T-helper 22 cell (primary cell): ENCODE measurements around the gene F11.
"Not testable (repeated sequence)": the region's sequence is repeated elsewhere in the genome, so short reads cannot be mapped to it uniquely, and the experiment has no call there.

Source experiments
- DNase-seq: peaks from one replicate; pipeline ENCODE4 v3.0.0-alpha.2; 2020; ENCODE audit warnings: low read depth

F11 gene

DNA sequence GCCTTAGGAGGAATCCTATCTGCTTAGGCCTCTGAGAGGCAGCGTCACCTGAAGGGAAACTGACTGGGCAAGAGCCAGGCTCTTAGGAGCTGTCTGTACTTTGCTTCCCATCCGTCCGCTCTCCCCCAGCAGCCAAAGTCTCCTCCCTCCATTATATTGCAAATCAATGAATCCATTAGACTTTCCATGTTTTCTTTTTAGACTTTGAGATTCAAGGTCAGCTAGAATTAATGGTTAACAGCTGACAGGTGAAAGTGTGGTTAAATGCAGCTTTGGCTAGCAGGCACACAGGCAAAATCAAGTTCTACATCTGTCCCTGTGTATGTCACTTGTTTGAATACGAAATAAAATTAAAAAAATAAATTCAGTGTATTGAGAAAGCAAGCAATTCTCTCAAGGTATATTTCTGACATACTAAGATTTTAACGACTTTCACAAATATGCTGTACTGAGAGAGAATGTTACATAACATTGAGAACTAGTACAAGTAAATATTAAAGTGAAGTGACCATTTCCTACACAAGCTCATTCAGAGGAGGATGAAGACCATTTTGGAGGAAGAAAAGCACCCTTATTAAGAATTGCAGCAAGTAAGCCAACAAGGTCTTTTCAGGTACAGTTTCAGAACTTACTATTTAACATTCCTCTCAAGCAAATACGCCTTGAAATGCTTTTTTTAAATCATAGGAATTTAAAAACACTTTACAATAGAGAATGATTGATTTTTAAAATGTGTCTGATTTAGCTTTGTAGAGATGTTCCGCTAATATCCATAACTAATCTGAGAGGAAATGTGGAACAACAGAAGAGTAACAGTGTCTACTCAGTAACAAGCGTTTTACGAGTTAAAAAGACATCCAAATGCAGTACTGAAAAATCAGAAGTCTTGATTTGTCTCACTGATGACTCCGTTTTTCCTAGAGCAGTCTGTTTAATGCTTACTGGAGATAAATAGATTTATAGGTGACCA lies at the start of gene F11:
TSS of gene F11 (plus strand) at position 507 of the 970 bp plus-strand sequence. CDS start 948 bp downstream, outside the sequence.
- no peak for DNase-seq

GRCh38 chr4:186216465-186217024 lies 49.4 kb upstream of the F11 start:
- no peak for DNase-seq

- no peak for DNase-seq
Observed at GRCh38 chr4:186217733-186218293, 48.2 kb upstream of the F11 start.

GRCh38 chr4:186221624-186222023 lies 44.4 kb upstream of the F11 start:
- DNase-seq = no peak

GRCh38 chr4:186225848-186226247 lies 40.1 kb upstream of the F11 start:
- DNase-seq = no peak

GRCh38 chr4:186226521-186227189 lies 39.3 kb upstream of the F11 start:
- no peak for DNase-seq

- no peak for DNase-seq
Observed at GRCh38 chr4:186227221-186227620, 38.8 kb upstream of the F11 start, which contains the start of gene KLKB1. Gene KLKB1 (plus strand): TSS chr4:186227507. CDS start chr4:186228196, 689 bp downstream.

GRCh38 chr4:186227744-186228513 lies 38.1 kb upstream of the F11 start:
- DNase-seq = no peak

DNA sequence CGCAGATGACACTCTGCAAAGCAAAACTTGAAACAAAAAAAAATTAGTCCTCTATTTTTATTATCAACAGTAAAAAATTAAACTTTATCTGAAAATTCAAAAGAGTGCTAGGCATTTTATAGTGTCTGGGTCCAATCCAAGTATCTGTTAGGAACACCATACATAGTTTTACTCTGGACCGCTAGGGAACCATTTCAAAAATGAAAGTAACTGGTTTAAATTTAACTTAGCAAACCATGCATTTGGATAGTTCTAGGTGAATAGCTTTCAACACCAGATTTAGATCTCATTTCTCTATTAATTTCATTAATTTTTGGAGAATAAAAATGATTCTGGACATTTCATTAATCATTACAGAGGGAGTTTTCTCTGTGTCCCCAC lies 37.5 kb upstream of the F11 start:
- no peak for DNase-seq

DNA sequence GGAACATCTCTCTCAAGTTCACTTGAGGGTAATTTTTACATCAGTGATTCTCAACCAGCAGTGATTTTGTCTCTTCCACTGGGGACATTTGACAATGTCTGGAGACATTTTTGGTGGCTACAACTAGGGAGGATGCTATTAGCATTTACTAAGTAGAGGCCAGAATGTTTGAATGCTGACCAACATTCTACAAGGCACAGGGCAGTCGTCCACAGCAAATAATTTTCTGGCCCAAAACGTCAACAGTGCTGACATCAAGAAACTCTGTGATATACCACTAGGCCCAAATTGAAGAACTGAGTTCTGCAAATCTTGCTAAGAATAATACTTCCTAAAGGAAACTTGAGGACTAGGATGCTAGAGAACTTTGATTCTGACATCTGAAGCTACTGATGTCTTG lies 31.6 kb upstream of the F11 start:
- DNase-seq = no peak

- DNase-seq = no peak
Observed at GRCh38 chr4:186236126-186236525, 29.9 kb upstream of the F11 start.

DNA sequence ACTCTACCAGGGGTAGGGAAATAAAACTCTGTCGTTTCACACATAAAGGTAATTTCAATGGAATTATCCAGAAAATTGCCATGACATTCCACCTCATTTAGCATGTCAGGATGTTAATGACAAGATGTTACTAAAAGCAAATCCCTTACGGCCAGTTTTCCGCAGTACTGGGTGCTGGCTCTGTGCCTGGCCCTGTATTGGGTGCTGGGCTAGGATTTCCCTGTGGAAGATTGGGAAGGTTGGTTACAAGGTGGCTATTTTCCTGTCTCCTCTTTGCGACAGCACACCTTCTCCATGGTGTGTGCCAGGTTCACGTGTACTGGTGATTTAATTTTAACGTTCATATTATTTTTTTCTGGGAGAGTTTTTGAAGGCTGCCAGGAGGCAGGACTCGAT lies 25.5 kb upstream of the F11 start:
- DNase-seq = no peak

DNA sequence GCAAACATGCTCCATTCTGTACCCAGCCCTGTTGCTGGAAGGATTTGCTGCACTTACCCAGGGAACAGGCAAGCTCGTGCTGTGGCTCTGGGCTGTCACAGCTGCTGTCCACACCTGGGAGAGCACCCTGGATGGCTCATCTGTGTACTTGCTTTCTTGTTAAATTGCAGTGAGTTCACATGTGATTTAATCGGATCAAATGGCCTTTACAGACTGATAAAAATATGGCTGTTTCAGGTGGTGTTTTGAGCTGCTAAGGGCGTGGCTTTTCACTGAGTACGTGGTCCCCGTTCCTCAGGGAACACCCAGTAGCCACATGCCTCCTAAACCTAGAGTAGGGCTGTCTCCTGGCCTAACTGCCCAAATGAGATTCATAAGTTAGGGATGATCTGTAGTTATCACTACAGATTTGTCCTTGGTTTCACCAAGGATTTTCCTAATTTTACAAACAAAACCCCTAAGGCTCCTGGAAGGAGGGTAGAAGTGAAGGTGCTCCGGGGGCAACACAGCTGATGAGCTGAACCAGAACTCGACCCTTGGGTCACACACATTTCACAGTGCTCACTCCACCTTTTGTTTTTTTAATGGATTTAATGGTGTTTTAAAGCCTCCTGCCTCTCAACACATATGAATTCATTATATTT lies 25.0 kb upstream of the F11 start:
- no peak for DNase-seq

- DNase-seq = no peak
Observed at GRCh38 chr4:186241616-186242015, 24.4 kb upstream of the F11 start.

GRCh38 chr4:186242031-186242430 lies 24.0 kb upstream of the F11 start:
- DNase-seq = not testable (repeated sequence)

GRCh38 chr4:186243331-186243730 lies 22.7 kb upstream of the F11 start:
- no peak for DNase-seq

DNA sequence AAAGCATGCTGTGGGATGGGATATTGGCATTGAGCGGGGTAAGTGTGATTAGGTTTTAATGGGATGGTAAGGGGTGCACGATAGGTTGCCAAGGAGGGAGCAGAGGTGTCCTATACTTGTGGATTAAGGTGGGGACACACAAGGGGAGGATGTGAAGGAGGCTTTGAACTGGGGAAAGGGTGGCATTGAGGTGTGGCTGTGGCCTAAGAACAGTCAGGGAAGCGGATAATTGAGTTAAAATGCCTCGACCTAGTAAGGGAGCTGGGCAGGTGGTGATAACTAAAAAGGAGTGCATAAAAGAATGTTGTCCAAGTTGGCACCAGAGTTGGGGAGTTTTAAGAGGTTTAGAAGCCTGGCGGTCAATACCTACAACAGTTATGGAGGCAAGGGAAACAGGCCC lies 21.2 kb upstream of the F11 start:
- no peak for DNase-seq

- not testable (repeated sequence) for DNase-seq
Observed at GRCh38 chr4:186247062-186247752, 18.8 kb upstream of the F11 start.

GRCh38 chr4:186248643-186249042 lies 17.3 kb upstream of the F11 start:
- no peak for DNase-seq
